GM21619 (cell line): ENCODE data around the gene TEX30.
A peak's percentile ranks its signal among the peaks of the same experiment; 100 is the strongest.

Source experiments
- ATAC-seq: cut with Tn5 transposase; IDR thresholded peaks from one replicate; pipeline ENCODE4 v1.9.1; 2021; ENCODE audit not compliant: unreplicated experiment

Gene TEX30

DNA sequence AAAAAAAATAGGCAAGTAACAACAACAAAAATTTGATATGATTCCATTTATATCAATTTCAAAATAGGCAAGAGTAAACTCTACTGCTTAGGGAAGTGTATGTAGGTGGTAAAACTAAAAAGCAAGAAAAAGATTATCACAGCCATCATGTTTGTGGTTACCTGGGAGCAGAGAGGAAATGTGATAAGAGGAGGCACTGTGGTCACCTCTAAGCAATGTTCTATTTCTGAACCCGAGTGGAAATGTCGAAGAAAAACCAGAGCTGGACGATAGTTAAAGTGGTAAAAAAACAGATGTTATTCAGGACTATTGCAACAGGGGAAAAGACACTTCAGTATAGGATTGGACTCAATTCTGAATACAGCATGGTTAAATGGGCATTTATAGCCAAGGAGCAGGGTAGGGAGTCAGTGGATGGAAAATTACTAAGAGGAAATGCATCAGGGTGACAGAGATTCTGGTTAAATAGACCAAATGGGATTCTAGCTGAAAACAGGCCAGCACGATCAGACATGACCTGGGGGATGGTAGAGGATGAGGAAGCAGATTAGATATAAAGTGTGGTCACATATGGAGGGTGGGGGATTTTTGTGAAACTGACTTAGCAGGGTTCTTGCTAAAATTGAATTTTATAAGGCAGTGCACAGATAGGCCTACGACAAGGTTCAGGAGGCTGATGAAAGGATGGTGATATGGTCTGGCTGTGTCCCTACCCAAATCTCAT lies 6.0 kb upstream of the TEX30 start:
- ATAC-seq, result no peak

DNA sequence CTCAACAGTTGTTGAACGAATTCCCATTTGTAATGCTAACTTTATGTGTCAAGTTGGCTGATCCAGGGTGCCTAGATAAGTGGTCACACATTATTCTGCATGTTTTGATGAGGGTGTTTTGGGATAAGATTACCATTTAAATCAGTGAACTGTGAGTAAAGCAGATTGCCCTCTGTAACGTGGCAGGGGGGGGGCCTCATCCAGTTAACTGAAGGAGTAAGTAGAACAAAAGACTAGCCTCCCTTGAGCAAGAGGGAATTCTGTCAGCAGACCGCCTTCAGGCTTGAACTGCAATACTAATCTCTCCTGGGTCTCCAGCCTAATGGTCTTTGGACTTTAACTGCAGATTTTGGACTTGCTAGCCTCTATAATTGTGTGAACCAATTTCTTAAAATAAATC lies 4.2 kb upstream of the TEX30 start:
- no peak for ATAC-seq

GRCh38 chr13:102776271-102776670 lies 2.7 kb upstream of the TEX30 start:
- no peak for ATAC-seq

DNA sequence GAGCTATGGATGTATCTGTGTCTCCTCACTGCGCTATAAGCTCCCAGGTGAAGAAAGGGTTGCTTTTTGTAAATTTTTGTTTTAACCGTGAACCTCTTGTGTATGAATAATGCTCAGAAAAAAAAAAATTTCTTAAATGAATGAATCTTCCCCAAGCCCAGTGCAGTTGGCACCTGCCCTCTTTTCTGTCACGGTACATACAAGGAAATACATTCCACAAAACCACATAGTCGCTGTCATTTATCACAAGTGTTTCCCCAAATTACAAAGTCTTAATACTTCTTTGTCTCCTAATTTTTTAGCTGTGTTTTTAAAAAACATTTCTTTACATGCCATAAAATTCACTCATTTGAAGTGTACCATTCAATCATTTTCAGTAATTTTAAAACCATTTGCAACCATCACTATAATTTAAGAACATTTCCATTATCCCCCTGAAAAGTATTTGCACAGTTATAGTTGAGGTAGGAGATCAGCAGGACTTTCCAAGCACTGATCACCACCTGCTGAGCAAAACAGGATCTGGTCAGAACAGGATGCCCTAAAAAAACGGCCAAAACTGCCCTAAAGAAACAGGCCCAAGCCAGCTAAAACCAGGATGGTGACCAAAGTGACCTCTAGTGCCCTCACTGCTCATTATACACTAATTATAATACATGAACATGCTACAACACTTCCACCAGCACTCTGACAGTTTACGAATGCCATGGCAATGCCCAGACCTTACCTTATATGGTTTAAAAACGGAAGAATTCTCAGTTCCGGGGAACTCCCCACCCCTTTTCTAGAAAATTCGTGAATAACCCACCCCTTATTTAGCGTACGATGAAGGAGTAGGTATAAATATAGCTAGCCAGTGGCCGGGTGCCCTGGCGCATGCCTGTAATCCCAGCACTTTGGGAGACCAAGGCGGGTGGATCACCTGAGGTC lies 1.3 kb upstream of the TEX30 start:
- no peak for ATAC-seq

DNA sequence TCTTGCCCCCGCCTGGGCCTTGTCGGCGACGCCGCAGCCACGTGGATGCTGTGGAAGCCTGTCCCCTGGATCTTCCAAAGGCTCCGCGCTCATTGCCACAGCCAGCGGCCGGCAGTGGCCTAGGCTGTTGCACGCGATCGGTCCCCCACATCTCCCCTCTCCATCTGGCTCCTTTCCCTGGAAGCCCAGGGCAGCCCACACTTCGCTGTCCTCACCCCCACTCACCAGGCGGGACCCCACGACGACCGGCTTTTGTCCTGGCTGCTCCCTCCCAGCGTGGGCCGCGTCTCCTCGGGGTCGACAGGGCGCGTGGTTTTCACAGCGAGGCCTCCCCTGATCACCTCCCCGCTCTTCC lies 605 bp upstream of the TEX30 start:
- ATAC-seq, result no peak

DNA sequence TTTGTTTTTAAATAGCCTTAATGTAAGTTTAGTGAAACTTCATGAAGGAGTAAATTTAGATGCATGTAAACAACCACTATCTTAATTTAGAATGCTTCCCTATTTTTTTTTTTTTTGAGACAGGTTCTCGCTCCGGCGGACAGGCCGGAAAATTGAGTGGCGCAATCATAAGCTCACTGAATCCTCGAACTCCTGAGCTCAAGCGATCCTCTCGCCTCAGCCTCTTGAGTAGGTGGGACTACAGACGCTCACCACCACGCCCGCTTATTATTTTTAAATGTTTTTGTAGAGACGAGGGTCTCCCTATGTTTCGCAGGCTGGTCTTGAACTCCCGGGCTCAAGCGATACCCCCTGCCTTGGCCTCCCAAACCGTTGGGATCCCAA lies 1.6 kb downstream of the TEX30 start:
- no peak for ATAC-seq

DNA sequence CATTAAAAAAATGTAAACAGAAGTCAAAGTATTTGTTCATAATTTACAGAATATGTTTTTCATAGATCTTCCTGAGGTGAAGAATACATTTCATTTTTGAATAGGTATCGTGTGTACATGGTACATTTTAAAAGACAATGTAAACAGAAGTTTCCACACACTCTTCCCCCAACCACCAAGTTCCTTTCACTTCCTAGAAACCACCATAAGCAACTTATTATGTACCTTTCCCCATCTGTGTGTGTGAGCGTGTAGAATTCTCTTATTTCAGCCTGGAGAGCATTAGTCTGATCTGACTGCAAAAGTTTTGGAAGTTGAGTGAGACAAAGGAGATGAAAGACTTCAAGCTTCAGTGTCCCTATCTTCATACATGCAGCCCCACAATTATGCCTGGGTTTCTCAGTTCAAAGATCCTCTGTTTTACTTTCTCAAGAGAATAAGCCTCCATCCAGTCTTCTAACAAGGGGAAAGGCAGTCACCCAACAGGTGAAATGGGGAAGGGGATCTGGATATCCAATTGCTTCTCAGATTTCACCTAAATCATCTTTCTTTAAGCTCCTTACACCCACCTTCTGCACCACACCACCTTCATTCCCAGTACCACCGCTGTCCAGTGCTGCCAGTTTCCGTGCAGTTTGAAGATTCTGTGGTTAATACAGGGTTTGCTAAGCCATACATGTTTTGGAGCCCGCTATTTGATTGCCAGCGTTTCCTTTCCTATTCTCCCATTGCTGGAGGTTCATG lies 2.1 kb downstream of the TEX30 start:
- no peak for ATAC-seq

DNA sequence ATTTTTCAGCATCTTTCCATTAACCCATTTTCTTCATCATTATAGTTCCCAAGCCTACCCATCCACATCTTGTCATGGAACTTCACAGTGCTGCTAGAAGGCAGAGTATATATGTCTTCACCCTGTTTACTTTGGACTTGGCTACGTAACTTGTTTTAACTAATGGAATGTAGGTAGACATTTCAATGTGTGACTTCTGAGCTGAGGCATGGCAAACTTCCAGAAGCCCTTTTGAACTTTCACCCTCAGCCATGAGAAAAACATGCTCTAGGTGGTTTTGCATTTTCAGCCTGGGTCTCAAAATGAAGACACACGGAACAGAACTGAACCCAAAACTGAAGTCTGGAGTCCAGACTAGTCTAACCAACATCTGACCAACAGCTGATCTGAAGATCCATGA lies 3.2 kb downstream of the TEX30 start:
- no peak for ATAC-seq

DNA sequence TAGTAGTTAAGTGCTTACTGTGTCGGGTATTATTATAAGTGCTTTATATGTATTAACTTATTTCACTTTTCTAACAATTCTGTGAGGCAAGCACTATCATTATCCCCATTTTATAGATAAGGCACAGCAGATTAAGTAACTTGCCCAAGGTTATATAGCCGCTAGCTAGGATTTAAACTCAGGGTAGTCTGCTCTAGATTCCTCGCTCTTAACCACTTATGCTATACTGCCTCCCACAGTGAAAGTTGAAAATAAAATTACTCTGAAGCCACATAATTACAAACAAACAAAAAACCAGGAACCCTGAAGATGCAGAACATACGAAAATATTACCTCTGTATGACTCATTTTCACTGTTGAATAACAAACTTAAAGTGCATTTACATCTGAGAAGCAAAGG lies 3.9 kb downstream of the TEX30 start:
- no peak for ATAC-seq

GRCh38 chr13:102768909-102769308 lies 4.7 kb downstream of the TEX30 start:
- ATAC-seq, result no peak

DNA sequence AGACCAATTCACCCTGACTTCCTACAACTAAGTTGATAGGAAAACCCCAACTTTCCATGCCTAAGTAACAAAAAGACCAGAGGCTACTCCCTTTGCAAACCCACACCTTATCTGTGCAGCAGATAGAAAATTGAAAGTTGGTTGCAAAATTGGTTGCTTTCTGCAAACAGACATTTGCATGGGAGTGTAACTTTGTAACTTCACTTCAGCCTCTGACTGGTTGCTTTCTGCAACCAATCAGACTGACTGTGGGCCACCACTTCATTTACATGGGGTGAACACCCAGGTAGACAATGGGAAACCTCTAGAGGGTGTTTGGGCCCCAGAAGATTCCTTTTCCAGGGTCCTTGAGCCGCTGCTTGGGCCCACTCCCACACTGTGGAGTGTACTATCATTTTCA lies 9.8 kb downstream of the TEX30 start:
- ATAC-seq, result no peak

GRCh38 chr13:102761071-102761470 lies 12.5 kb downstream of the TEX30 start:
- ATAC-seq, result no peak

DNA sequence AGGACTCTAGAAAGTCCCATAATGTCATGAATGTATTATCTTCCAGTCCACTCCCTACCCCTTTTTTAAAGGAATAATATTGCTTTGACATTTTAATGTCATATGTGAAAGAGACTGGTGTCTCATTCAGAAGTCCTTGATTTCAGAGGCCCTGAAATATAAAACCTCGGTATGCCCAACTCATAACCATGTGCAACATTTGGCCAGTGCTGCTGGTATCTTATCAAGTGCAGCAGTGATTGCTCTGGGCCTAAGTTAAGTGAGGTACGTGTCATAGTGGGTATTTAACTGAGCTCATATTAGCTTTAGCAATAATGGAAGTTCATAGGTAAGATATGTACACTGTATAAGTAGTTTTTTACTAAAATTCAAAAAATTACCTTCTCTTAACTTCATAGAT lies 14.7 kb downstream of the TEX30 start:
- no peak for ATAC-seq

- no peak for ATAC-seq
Measured at GRCh38 chr13:102757006-102757405, 16.6 kb downstream of the TEX30 start.

DNA sequence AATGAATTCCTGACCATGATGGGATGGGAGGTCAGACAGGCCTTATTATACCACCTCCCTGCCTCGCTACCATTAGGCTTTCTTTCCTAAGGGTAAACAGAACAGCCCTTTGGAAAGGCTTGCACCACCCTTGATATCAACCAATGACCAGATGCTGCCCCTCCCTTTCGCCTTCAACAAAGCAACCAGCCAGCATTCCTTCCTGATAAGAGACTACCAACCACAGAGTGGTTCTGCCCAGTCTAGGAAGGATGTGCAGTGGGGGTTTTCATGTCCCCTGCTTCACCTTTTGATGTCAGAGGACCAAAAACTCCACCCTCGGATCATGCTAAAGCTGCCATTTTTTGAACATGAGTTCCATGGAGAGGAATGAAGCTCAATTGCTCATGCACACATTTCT lies 21.7 kb downstream of the TEX30 start:
- no peak for ATAC-seq

- ATAC-seq, result no peak
Measured at GRCh38 chr13:102742506-102742905, 31.1 kb downstream of the TEX30 start.

- no peak for ATAC-seq
Measured at GRCh38 chr13:102742101-102742500, 31.5 kb downstream of the TEX30 start.

GRCh38 chr13:102729560-102730270 lies 43.9 kb downstream of the TEX30 start:
- no peak for ATAC-seq

DNA sequence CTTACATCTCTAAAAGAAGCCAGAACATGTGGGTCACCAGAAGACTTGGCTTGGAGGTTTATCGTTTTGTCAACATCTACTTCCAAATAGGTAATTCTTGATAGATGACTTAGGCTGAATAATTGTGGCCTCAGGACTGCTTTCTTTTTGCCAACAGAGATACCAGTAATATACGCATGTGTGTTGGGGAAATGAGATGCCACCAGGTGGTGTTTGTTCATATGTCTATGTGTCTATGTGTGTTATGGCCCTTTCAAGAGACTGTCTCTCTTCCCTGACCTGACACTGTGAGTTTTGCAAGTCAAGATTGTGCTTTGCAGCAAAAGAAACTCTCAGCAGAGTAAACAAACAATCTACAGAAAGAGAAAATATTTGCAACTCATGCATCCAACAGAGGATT lies 47.2 kb downstream of the TEX30 start:
- peak; percentile 52 for ATAC-seq

GRCh38 chr13:102724923-102725322 lies 48.7 kb downstream of the TEX30 start:
- peak; percentile 50 for ATAC-seq

- ATAC-seq, result no peak
Measured at GRCh38 chr13:102721800-102722231, 51.8 kb downstream of the TEX30 start.
